Measurements from ENCODE around the gene SND1. TPM values are rescaled to one million over a fixed set of nuclear protein-coding genes. Genes with fewer than 3 reads are reported as not detected.

Gene SND1
- total RNA-seq, 1 experiment from 2014 or later, result 274 TPM

- Mint-ChIP-seq H3K27ac (ENCODE audit: unreplicated experiment) (no peak overlapping the region), H3K9me3 (ENCODE audit: unreplicated experiment) (no peaks in the 10 kb centered on the region), H3K4me3 (ENCODE audit: unreplicated experiment) (peak overlapping the region; percentile 17), H3K27me3 (ENCODE audit: insufficient read depth, unreplicated experiment) (peaks cover 3% of the 10 kb centered on the region), H3K36me3 (ENCODE audit: insufficient read depth, unreplicated experiment) (no peaks in the 10 kb centered on the region), H3K4me1 (ENCODE audit: low read depth, unreplicated experiment) (no peaks in the 10 kb centered on the region)
- H3K4me3 ChIP-seq (ENCODE audit: low read depth, low read length), result no peak overlapping the region
- H3K36me3 ChIP-seq (ENCODE audit: control insufficient read depth, insufficient read depth, low read length), result no peaks in the 10 kb centered on the region
- H3K9me3 ChIP-seq, result no peaks in the 10 kb centered on the region
- intact Hi-C loops (cut with micrococcal nuclease; ENCODE audit: unreplicated experiment), result no loop called here
- H3K27me3 ChIP-seq (replicated peaks; ENCODE audit: control insufficient read depth, insufficient read depth, low read length), result no peaks in the 10 kb centered on the region; the same call in 1 of the 2 replicates
- no peak for TF ChIP-seq CTCF (IDR thresholded peaks at IDR 0.05; ENCODE audit: insufficient read depth in 1 of 2, low read depth in 1 of 2, low read length in 1 of 2, severe bottlenecking in 1 of 2, unreplicated experiment in 1 of 2)
- H3K4me1 ChIP-seq, result no peaks in the 10 kb centered on the region
- ChIA-PET CTCF (no interaction called here), POLR2A (no interaction called here)
- no peak for DNase-seq
- BruUV-seq (replicated peaks), result no TSS peak
Measured at GRCh38 chr7:128122576-128123290, 470.7 kb downstream of the SND1 start.

- no peaks in the 10 kb centered on the region for H3K36me3 ChIP-seq (ENCODE audit: control insufficient read depth, insufficient read depth, low read length)
- Mint-ChIP-seq H3K4me1 (ENCODE audit: low read depth, unreplicated experiment) (no peaks in the 10 kb centered on the region), H3K9me3 (ENCODE audit: unreplicated experiment) (no peaks in the 10 kb centered on the region), H3K27ac (ENCODE audit: unreplicated experiment) (no peak overlapping the region), H3K27me3 (ENCODE audit: insufficient read depth, unreplicated experiment) (peaks cover 8% of the 10 kb centered on the region), H3K4me3 (ENCODE audit: unreplicated experiment) (no peak overlapping the region), H3K36me3 (ENCODE audit: insufficient read depth, unreplicated experiment) (no peaks in the 10 kb centered on the region)
- DNase-seq, result no peak
- ChIA-PET POLR2A (no interaction called here), CTCF (interaction anchor here (1.3 kb wide), 1 partner anchor 86 kb away, joined by 4 read pairs; no protein-coding TSS in a partner anchor)
- no peak for TF ChIP-seq CTCF (IDR thresholded peaks at IDR 0.05; ENCODE audit: insufficient read depth in 1 of 2, low read depth in 1 of 2, low read length in 1 of 2, severe bottlenecking in 1 of 2, unreplicated experiment in 1 of 2)
- no peaks in the 10 kb centered on the region for H3K4me1 ChIP-seq
- H3K4me3 ChIP-seq (ENCODE audit: low read depth, low read length), result no peak overlapping the region
- intact Hi-C loops (cut with micrococcal nuclease; ENCODE audit: unreplicated experiment), result no loop called here
- no TSS peak for BruUV-seq (replicated peaks)
- no peaks in the 10 kb centered on the region; the same call in 1 of the 2 replicates for H3K27me3 ChIP-seq (replicated peaks; ENCODE audit: control insufficient read depth, insufficient read depth, low read length)
- H3K9me3 ChIP-seq, result no peaks in the 10 kb centered on the region
Measured at GRCh38 chr7:128123291-128124037, 471.5 kb downstream of the SND1 start.

GRCh38 chr7:128124786-128125185, 472.8 kb downstream of the SND1 start:
- ChIA-PET CTCF (no interaction called here), POLR2A (no interaction called here)
- H3K36me3 Mint-ChIP-seq (ENCODE audit: insufficient read depth, unreplicated experiment), result no peaks in the 10 kb centered on the region
- Histone ChIP-seq H3K36me3 (ENCODE audit: control insufficient read depth, insufficient read depth, low read length) (no peaks in the 10 kb centered on the region), H3K4me1 (no peaks in the 10 kb centered on the region), H3K27me3 (replicated peaks; ENCODE audit: control insufficient read depth, insufficient read depth, low read length) (no peaks in the 10 kb centered on the region; the same call in 1 of the 2 replicates), H3K4me3 (ENCODE audit: low read depth, low read length) (no peak overlapping the region), H3K9me3 (no peaks in the 10 kb centered on the region)
- H3K27me3 Mint-ChIP-seq (ENCODE audit: insufficient read depth, unreplicated experiment), result peaks cover 8% of the 10 kb centered on the region
- H3K9me3 Mint-ChIP-seq (ENCODE audit: unreplicated experiment), result no peaks in the 10 kb centered on the region
- no peak for DNase-seq
- TF ChIP-seq CTCF (IDR thresholded peaks at IDR 0.05; ENCODE audit: insufficient read depth in 1 of 2, low read depth in 1 of 2, low read length in 1 of 2, severe bottlenecking in 1 of 2, unreplicated experiment in 1 of 2), result no peak
- intact Hi-C loops (cut with micrococcal nuclease; ENCODE audit: unreplicated experiment), result no loop called here
- H3K4me1 Mint-ChIP-seq (ENCODE audit: low read depth, unreplicated experiment), result no peaks in the 10 kb centered on the region
- no peak overlapping the region for H3K27ac Mint-ChIP-seq (ENCODE audit: unreplicated experiment)
- no peak overlapping the region for H3K4me3 Mint-ChIP-seq (ENCODE audit: unreplicated experiment)
- BruUV-seq (replicated peaks), result no TSS peak
